PFSK-1 (cell line): ENCODE data around the gene EPG5.

Experiments used
- FOXP2 ChIP-seq: optimal IDR thresholded peaks from 2 replicates; pipeline ENCODE3; 2011; ENCODE audit warnings: borderline replicate concordance, control low read depth, inconsistent platforms; ENCODE audit not compliant: insufficient read depth; ENCODE audit errors: extremely low read length, extremely low read depth
- POLR2AphosphoS5 ChIP-seq: IDR thresholded peaks from 2 replicates; pipeline ENCODE4 v1.6.1; 2012; ENCODE audit warnings: low read depth, mild to moderate bottlenecking, control low read depth, low read length, moderate library complexity
- TAF1 ChIP-seq: IDR thresholded peaks from 2 replicates; pipeline ENCODE4 v1.6.1; 2012; ENCODE audit warnings: low read length, control low read depth, borderline replicate concordance; ENCODE audit not compliant: insufficient read depth
- TF ChIP-seq, protein P1 (sequence below), 2 experiments: IDR thresholded peaks; 2 replicates each; pipeline versions ENCODE4 v1.6.1 to v1.8.0; 2011 to 2012; ENCODE audit warnings: low read depth in 2 of 2, low read length in 2 of 2, control low read depth in 1 of 2, inconsistent platforms in 1 of 2, mild to moderate bottlenecking in 1 of 2, moderate library complexity in 1 of 2; ENCODE audit not compliant: insufficient read depth in 1 of 2

DNA sequence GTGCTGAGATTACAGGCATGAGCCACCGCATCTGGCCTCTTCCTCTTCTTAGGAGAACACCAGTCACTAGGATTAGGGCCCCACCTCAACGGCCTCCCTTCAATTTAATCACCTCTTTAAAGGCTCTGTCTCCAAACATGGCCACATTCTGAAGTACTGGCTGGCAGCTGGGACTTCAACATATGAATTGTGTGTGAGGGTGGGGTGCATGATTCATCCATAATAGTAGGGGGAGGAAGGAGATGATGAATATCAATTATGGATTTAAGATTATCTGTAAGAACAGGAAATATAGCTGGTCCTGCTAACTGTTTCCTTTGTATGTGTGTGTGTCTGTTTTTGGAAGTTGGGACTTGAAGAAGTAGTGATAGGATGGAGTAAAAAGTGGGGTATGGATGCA lies 14.7 kb upstream of the EPG5 start:
- TF ChIP-seq POLR2AphosphoS5: no peak
- TF ChIP-seq, protein P1, sequence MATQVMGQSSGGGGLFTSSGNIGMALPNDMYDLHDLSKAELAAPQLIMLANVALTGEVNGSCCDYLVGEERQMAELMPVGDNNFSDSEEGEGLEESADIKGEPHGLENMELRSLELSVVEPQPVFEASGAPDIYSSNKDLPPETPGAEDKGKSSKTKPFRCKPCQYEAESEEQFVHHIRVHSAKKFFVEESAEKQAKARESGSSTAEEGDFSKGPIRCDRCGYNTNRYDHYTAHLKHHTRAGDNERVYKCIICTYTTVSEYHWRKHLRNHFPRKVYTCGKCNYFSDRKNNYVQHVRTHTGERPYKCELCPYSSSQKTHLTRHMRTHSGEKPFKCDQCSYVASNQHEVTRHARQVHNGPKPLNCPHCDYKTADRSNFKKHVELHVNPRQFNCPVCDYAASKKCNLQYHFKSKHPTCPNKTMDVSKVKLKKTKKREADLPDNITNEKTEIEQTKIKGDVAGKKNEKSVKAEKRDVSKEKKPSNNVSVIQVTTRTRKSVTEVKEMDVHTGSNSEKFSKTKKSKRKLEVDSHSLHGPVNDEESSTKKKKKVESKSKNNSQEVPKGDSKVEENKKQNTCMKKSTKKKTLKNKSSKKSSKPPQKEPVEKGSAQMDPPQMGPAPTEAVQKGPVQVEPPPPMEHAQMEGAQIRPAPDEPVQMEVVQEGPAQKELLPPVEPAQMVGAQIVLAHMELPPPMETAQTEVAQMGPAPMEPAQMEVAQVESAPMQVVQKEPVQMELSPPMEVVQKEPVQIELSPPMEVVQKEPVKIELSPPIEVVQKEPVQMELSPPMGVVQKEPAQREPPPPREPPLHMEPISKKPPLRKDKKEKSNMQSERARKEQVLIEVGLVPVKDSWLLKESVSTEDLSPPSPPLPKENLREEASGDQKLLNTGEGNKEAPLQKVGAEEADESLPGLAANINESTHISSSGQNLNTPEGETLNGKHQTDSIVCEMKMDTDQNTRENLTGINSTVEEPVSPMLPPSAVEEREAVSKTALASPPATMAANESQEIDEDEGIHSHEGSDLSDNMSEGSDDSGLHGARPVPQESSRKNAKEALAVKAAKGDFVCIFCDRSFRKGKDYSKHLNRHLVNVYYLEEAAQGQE (IDR thresholded peaks at IDR 0.05; ENCODE audit: insufficient read depth in 1 of 2, low read depth in 2 of 2, low read length in 2 of 2): no peak
- TF ChIP-seq TAF1: no peak
- TF ChIP-seq FOXP2: no peak
